PC-9 (cell line): Measurements from ENCODE around the gene LAP3. TPM values are rescaled to one million over a fixed set of nuclear protein-coding genes. Genes with fewer than 3 reads are reported as not detected.
A peak's percentile ranks its signal among the peaks of the same experiment; 100 is the strongest.

Experiments used
- BruUV-seq: library from RNA; stranded (reverse); fragments of 400-500 nt; replicated peaks from 2 replicates; lab custom pipeline; 2021; lab: Mats Ljungman, UMichigan
- CTCF ChIA-PET: fragments of 300-600 bp; sonication (Branson Sonifier 250); formaldehyde crosslinking; loops from one replicate; lab custom pipeline; 2022; ENCODE audit warnings: antibody characterized with exemption; lab: Charles Lee
- POLR2A ChIA-PET: fragments of 300-600 bp; sonication (Branson Sonifier 250); formaldehyde crosslinking; loops from one replicate; lab custom pipeline; 2022; ENCODE audit warnings: antibody characterized with exemption; ENCODE audit not compliant: unreplicated experiment; lab: Charles Lee
- DNase-seq, 2 experiments: peaks; one replicate each; pipeline versions ENCODE4 v3.0.0 to v3.0.0-alpha.2; 2015 to 2022; ENCODE audit warnings: mixed read lengths in 1 of 2
- H2AFZ ChIP-seq: fragments of 200-600 bp; sonication (generic); 2 replicates; pipeline ENCODE4 v1.8.1; 2017; ENCODE audit warnings: antibody characterized with exemption
- H3F3A ChIP-seq: fragments of 200-600 bp; sonication (generic); 2 replicates; pipeline ENCODE4 v1.8.1; 2017; ENCODE audit warnings: antibody characterized with exemption, mild to moderate bottlenecking, low read depth; ENCODE audit not compliant: insufficient read depth
- H3K27ac ChIP-seq: fragments of 200-600 bp; sonication (generic); 2 replicates; pipeline ENCODE4 v1.6.1; 2016; ENCODE audit warnings: mixed run types
- H3K27me3 ChIP-seq: fragments of 200-600 bp; sonication (generic); 2 replicates; pipeline ENCODE4 v1.6.1; 2016; ENCODE audit warnings: low read depth, mixed run types; ENCODE audit not compliant: insufficient read depth
- H3K36me3 ChIP-seq: fragments of 200-600 bp; sonication (generic); 2 replicates; pipeline ENCODE4 v1.6.1; 2016; ENCODE audit warnings: low read depth, mixed run types
- H3K4me1 ChIP-seq: fragments of 200-600 bp; sonication (generic); replicated peaks from 2 replicates; pipeline ENCODE4 v1.6.1; 2016; ENCODE audit warnings: mixed run types; ENCODE audit not compliant: insufficient read depth
- H3K4me2 ChIP-seq: fragments of 200-600 bp; sonication (generic); 2 replicates; pipeline ENCODE4 v1.6.1; 2017; ENCODE audit warnings: mixed run types
- H3K4me3 ChIP-seq: fragments of 200-600 bp; sonication (generic); 2 replicates; pipeline ENCODE4 v1.6.1; 2016; ENCODE audit warnings: mixed run types
- H3K79me2 ChIP-seq: fragments of 200-600 bp; sonication (generic); 2 replicates; pipeline ENCODE4 v1.6.1; 2017; ENCODE audit warnings: low read depth, mixed run types
- H3K9me2 ChIP-seq: fragments of 200-600 bp; sonication (generic); 2 replicates; pipeline ENCODE4 v1.8.1; 2017; ENCODE audit warnings: mild to moderate bottlenecking; ENCODE audit not compliant: insufficient read depth
- H3K9me3 ChIP-seq: fragments of 200-600 bp; sonication (generic); 2 replicates; pipeline ENCODE4 v1.8.1; 2016; ENCODE audit warnings: low read depth; ENCODE audit not compliant: insufficient read depth
- H4K20me1 ChIP-seq: fragments of 200-600 bp; sonication (generic); 2 replicates; pipeline ENCODE4 v1.8.1; 2017; ENCODE audit not compliant: insufficient read depth
- EZH2 ChIP-seq: fragments of 200-600 bp; sonication (generic); IDR thresholded peaks from 2 replicates; pipeline ENCODE4 v1.8.0; 2017; ENCODE audit warnings: antibody characterized with exemption, low read depth
- intact Hi-C: fragments of 100-400 bp; cut with micrococcal nuclease; formaldehyde crosslinking; loops from one replicate; pipeline ENCODE4 v1.10.0; 2022; ENCODE audit not compliant: unreplicated experiment
- total RNA-seq: library from RNA; stranded (reverse); gene quantifications from 2 replicates; pipeline ENCODE4 v1.2.3, GENCODE V29; 2021
- TF ChIP-seq, protein P1 (sequence below): fragments of 200-600 bp; sonication (generic); conservative IDR thresholded peaks from 2 replicates; pipeline ENCODE4 v1.6.1; 2017; ENCODE audit warnings: mixed run types, antibody characterized with exemption, mild to moderate bottlenecking, moderate library complexity

Gene LAP3
- total RNA-seq, 1 experiment from 2014 or later: 43.9 TPM

DNA sequence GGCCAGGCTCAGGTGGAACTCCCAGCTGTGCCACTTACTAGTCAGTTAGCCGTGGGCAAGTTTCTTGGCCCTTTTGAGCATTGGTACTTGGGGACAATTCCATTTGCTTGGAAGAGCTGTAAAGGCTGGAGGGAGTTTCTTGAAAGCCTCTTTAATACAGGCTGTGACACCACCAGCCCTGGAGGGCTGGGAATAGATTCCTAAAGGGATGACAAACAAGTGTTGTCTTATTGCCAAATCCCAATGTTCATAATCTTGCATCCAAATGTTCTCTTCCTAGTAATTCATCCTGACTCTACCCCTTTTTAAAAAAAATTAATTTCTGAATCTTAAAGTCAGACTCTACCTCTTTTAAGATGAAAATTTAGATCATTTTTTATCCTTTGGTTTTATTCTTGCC, 22.8 kb downstream of the LAP3 start:
- BruUV-seq: no TSS peak

DNA sequence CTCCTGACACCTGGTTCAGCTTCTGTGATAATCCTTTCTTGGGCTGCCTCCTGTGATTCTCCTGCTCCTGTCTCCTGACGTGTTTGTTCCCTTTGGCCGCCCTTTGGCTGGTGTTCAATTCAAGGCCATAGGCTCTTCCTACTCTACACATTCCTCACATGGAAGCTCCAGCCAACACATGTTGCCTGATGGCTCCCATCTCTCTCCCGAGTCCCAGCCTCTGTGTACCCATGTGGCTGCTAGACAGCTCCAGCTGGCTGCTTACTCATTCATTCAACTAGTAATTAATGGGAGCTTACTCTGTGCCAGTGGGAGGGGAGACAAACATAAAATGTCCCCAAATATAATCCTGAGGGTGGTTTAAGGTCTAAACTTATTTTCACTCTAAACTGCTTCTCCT, 28.2 kb downstream of the LAP3 start:
- DNase-seq: no peak
- BruUV-seq: no TSS peak
- no peak overlapping the region for H3K4me2 ChIP-seq
- no peaks in the 10 kb centered on the region for H3K27me3 ChIP-seq
- no peak overlapping the region for H3K4me3 ChIP-seq
- H3K79me2 ChIP-seq: no peaks in the 10 kb centered on the region
- ChIA-PET POLR2A (no interaction called here), CTCF (no interaction called here)
- no peaks in the 10 kb centered on the region for H4K20me1 ChIP-seq
- H3K36me3 ChIP-seq: peaks cover 5% of the 10 kb centered on the region; the same call in 1 of the 2 replicates
- H3K4me1 ChIP-seq: no peaks in the 10 kb centered on the region
- no peak overlapping the region for H2AFZ ChIP-seq
- H3F3A ChIP-seq: no peaks in the 10 kb centered on the region
- no peaks in the 10 kb centered on the region for H3K9me3 ChIP-seq
- intact Hi-C loops: no loop called here
- TF ChIP-seq, protein P1, sequence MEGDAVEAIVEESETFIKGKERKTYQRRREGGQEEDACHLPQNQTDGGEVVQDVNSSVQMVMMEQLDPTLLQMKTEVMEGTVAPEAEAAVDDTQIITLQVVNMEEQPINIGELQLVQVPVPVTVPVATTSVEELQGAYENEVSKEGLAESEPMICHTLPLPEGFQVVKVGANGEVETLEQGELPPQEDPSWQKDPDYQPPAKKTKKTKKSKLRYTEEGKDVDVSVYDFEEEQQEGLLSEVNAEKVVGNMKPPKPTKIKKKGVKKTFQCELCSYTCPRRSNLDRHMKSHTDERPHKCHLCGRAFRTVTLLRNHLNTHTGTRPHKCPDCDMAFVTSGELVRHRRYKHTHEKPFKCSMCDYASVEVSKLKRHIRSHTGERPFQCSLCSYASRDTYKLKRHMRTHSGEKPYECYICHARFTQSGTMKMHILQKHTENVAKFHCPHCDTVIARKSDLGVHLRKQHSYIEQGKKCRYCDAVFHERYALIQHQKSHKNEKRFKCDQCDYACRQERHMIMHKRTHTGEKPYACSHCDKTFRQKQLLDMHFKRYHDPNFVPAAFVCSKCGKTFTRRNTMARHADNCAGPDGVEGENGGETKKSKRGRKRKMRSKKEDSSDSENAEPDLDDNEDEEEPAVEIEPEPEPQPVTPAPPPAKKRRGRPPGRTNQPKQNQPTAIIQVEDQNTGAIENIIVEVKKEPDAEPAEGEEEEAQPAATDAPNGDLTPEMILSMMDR: no peak
- no peak for TF ChIP-seq EZH2
- no peak overlapping the region for H3K27ac ChIP-seq
- H3K9me2 ChIP-seq: no peaks in the 10 kb centered on the region

More for the DNA sequence above, 22.8 kb downstream of the LAP3 start:
- intact Hi-C loops: no loop called here
- Histone ChIP-seq H3K4me1 (no peaks in the 10 kb centered on the region), H3K9me3 (no peaks in the 10 kb centered on the region), H2AFZ (no peak overlapping the region), H3K9me2 (no peaks in the 10 kb centered on the region), H3F3A (no peaks in the 10 kb centered on the region), H3K4me3 (no peak overlapping the region), H3K79me2 (no peaks in the 10 kb centered on the region), H3K27me3 (no peaks in the 10 kb centered on the region), H3K36me3 (no peaks in the 10 kb centered on the region; the same call in 1 of the 2 replicates), H4K20me1 (no peaks in the 10 kb centered on the region), H3K27ac (no peak overlapping the region), H3K4me2 (no peak overlapping the region)
- TF ChIP-seq, protein P1: no peak
- TF ChIP-seq EZH2: no peak
- DNase-seq: no peak
- POLR2A ChIA-PET: no interaction called here
- CTCF ChIA-PET: no interaction called here

DNA sequence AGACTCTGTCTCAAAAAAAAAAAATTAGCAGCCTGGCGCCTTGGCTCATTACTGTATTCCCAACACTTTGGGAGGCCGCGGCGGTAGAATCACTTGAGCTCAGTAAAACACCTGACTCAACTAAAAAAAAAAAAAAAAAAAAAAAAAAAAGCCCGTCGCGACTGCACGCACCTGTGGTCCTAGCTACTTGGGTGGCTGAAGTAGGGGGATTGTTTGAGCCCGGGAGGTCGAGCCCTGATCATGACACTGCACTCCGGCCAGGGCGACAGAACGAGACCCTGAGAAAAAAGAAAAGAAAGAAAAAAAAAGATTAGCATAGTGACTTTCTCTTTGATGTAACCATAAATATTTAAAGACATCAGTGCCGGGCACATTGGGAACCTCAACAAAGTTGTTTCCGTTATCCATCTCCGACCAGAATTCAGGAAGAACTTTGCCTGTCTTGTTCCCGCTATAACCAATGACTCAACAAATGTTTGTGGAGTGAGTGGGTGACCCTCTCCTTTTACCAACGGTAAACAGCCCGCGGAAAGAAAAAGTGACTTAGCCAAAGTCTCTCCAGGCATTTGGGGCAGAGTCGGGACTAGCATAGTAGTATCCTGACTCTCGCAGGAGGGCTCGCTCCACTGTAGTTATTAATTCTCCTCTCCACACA, 36.9 kb downstream of the LAP3 start:
- Histone ChIP-seq H3K4me3 (peak overlapping the region; percentile 72), H4K20me1 (peaks cover 1% of the 10 kb centered on the region; the same call in 1 of the 2 replicates), H3K9me3 (no peaks in the 10 kb centered on the region), H3K4me2 (peak overlapping the region; percentile 80), H3K4me1 (no peaks in the 10 kb centered on the region), H3K9me2 (no peaks in the 10 kb centered on the region), H3K36me3 (no peaks in the 10 kb centered on the region), H3K79me2 (peaks cover 35% of the 10 kb centered on the region), H2AFZ (peak overlapping the region; percentile 85), H3K27me3 (no peaks in the 10 kb centered on the region), H3K27ac (peak overlapping the region; percentile 51), H3F3A (peaks cover 5% of the 10 kb centered on the region; the same call in 1 of the 2 replicates)
- intact Hi-C loops: loop anchor here (2.0 kb wide), 2 partner anchors 37 to 197 kb away; partner anchors contain the start of genes DCAF16, LAP3 and NCAPG
- peak; percentile 9 to 65 for DNase-seq
- ChIA-PET POLR2A (no interaction called here), CTCF (no interaction called here)
- BruUV-seq: TSS peak; percentile 64
- no peak for TF ChIP-seq EZH2
- TF ChIP-seq, protein P1: no peak
